Thyroid gland (tissue), 4 donors: ENCODE data around the gene MRPL41.

Experiments used
- POLR2A ChIP-seq, 2 donors: fragments of 450-650 bp; IDR thresholded peaks; one replicate each; pipeline ENCODE4 v1.6.1; 2017; ENCODE audit warnings: antibody characterized with exemption in 2 of 2, mild to moderate bottlenecking in 2 of 2, moderate library complexity in 1 of 2
- TF ChIP-seq, protein P1 (sequence below), 6 experiments: fragments of 200-600 bp in 3 of 6; fragments of 450-650 bp in 3 of 6; sonication (generic) in 3 of 6; IDR thresholded peaks; one replicate each; pipeline ENCODE4 v1.5.1; 2016 to 2019; ENCODE audit warnings: antibody characterized with exemption in 6 of 6, mild to moderate bottlenecking in 2 of 6, inconsistent platforms in 1 of 6, moderate library complexity in 1 of 6

DNA sequence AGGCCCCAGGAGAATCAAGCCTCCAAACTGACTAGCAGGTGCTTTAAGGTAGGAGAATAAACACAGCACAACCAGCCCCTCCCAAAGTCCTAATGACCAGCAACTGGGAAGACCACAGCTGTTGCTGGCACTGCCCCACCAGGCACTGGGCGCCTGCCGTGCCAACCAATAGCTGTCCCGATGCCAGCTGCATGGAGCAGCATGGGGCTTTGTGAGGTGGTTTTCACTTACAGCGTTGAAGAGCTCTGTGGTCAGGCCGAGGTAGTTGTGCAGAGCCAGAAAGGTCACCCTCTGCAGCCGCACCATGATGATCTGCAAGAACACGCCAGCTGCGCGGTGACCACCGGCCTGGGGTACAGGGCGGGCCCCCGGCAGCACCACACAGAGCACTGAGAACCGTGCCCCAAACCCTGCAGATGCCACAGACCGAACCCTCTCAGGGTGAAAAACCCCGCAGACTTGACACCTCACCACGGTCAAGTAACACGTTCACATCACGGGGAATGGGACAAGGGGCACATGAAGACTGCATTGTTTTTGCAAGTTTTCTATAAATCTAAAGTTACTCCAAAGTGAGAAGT lies 30.2 kb upstream of the MRPL41 start:
- TF ChIP-seq POLR2A (IDR thresholded peaks at IDR 0.05): no peak
- TF ChIP-seq, protein P1, sequence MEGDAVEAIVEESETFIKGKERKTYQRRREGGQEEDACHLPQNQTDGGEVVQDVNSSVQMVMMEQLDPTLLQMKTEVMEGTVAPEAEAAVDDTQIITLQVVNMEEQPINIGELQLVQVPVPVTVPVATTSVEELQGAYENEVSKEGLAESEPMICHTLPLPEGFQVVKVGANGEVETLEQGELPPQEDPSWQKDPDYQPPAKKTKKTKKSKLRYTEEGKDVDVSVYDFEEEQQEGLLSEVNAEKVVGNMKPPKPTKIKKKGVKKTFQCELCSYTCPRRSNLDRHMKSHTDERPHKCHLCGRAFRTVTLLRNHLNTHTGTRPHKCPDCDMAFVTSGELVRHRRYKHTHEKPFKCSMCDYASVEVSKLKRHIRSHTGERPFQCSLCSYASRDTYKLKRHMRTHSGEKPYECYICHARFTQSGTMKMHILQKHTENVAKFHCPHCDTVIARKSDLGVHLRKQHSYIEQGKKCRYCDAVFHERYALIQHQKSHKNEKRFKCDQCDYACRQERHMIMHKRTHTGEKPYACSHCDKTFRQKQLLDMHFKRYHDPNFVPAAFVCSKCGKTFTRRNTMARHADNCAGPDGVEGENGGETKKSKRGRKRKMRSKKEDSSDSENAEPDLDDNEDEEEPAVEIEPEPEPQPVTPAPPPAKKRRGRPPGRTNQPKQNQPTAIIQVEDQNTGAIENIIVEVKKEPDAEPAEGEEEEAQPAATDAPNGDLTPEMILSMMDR (IDR thresholded peaks at IDR 0.05): no peak
